H1 (cell line): Measurements from ENCODE around the gene UXT. TPM values are rescaled to one million over a fixed set of nuclear protein-coding genes. Genes with fewer than 3 reads are reported as not detected.

Source experiments
- CTCF ChIA-PET: fragments of 300-600 bp; sonication (Branson Sonifier 250); formaldehyde crosslinking; loops from one replicate; lab custom pipeline; 2021; ENCODE audit not compliant: partially characterized antibody; lab: Charles Lee
- POLR2A ChIA-PET: fragments of 300-600 bp; sonication (Branson Sonifier 250); formaldehyde crosslinking; loops from one replicate; lab custom pipeline; 2021; ENCODE audit warnings: inconsistent platforms; ENCODE audit not compliant: partially characterized antibody; lab: Charles Lee
- DNase-seq, 2 experiments: peaks; one replicate each; pipeline versions ENCODE4 v3.0.0 to v3.0.0-alpha.2; 2010 to 2022; ENCODE audit warnings: low spot score in 2 of 2, low read depth in 1 of 2, mixed read lengths in 1 of 2
- FAIRE-seq: peaks from 2 replicates; lab custom pipeline; 2011; peaks lifted over from hg19 to GRCh38; lab: Jason Lieb, UNC
- H2AFZ ChIP-seq: 2 replicates; pipeline ENCODE4 v1.8.1; 2012; ENCODE audit warnings: low read length, inconsistent platforms
- H2AK5ac ChIP-seq: 2 replicates; pipeline ENCODE4 v1.6.1; 2013; ENCODE audit warnings: low read depth, low read length
- H2BK120ac ChIP-seq: replicated peaks from 2 replicates; pipeline ENCODE3; 2013; ENCODE audit warnings: low read depth, low read length, inconsistent platforms
- H2BK12ac ChIP-seq: 2 replicates; pipeline ENCODE4 v1.6.1; 2013; ENCODE audit warnings: low read depth, low read length
- H2BK15ac ChIP-seq: 2 replicates; pipeline ENCODE4 v1.6.1; 2013; ENCODE audit warnings: low read length
- H2BK20ac ChIP-seq: 2 replicates; pipeline ENCODE4 v1.6.1; 2013; ENCODE audit warnings: low read length
- H2BK5ac ChIP-seq: 2 replicates; pipeline ENCODE4 v1.6.1; 2013; ENCODE audit warnings: low read depth, low read length
- H3K14ac ChIP-seq: 2 replicates; pipeline ENCODE4 v1.6.1; 2013; ENCODE audit warnings: inconsistent platforms; ENCODE audit not compliant: insufficient read length
- H3K18ac ChIP-seq: 2 replicates; pipeline ENCODE4 v1.6.1; 2013; ENCODE audit warnings: low read length; ENCODE audit errors: extremely low read depth
- H3K23ac ChIP-seq: 2 replicates; pipeline ENCODE4 v1.6.1; 2013; ENCODE audit warnings: inconsistent platforms; ENCODE audit not compliant: insufficient read length
- H3K23me2 ChIP-seq: 2 replicates; pipeline ENCODE4 v1.6.1; 2013; ENCODE audit warnings: low read depth, low read length
- H3K27ac ChIP-seq: 2 replicates; pipeline ENCODE4 v1.6.1; 2011; ENCODE audit warnings: low read depth, low read length, inconsistent platforms
- H3K27me3 ChIP-seq, 4 experiments: replicated peaks in 1 of 4; 1 replicate in 1 of 4; 2 replicates in 3 of 4; pipeline versions ENCODE4 v1.6.1 to v1.8.1; 2011 to 2013; ENCODE audit warnings: low read length in 3 of 4, mild to moderate bottlenecking in 3 of 4, inconsistent platforms in 2 of 4, mixed read lengths in 2 of 4, moderate library complexity in 1 of 4; ENCODE audit not compliant: control insufficient read depth in 3 of 4, insufficient read depth in 3 of 4; ENCODE audit errors: extremely low read depth in 1 of 4
- H3K36me3 ChIP-seq, 4 experiments: 2 replicates each; pipeline versions ENCODE4 v1.6.1 to v1.8.1; 2011 to 2013; ENCODE audit warnings: mild to moderate bottlenecking in 4 of 4, low read length in 3 of 4, moderate library complexity in 2 of 4, control low read depth in 1 of 4, inconsistent platforms in 1 of 4; ENCODE audit not compliant: insufficient read depth in 4 of 4, control insufficient read depth in 2 of 4
- H3K4ac ChIP-seq: replicated peaks from 2 replicates; pipeline ENCODE3; 2013; ENCODE audit warnings: low read length, low read depth, mixed read lengths, inconsistent platforms; ENCODE audit not compliant: insufficient read length
- H3K4me1 ChIP-seq, 4 experiments: replicated peaks in 1 of 4; 1 replicate in 1 of 4; 2 replicates in 3 of 4; pipeline versions ENCODE4 v1.6.1 to v1.8.1; 2011 to 2013; ENCODE audit warnings: low read length in 3 of 4, inconsistent platforms in 2 of 4, mixed read lengths in 1 of 4; ENCODE audit not compliant: insufficient read depth in 4 of 4, control insufficient read depth in 3 of 4
- H3K4me2 ChIP-seq, 2 experiments: 2 replicates each; pipeline versions ENCODE4 v1.6.1 to v1.8.1; 2011 to 2013; ENCODE audit warnings: low read depth in 2 of 2, low read length in 2 of 2, control low read depth in 1 of 2, inconsistent platforms in 1 of 2, mild to moderate bottlenecking in 1 of 2; ENCODE audit not compliant: insufficient read depth in 1 of 2
- H3K4me3 ChIP-seq, 4 experiments: fragments of 200-600, 300-600 bp in 1 of 4; sonication (generic), shearing (Covaris generic), sonication (Bioruptor Twin) in 1 of 4; 2 replicates each; pipeline versions ENCODE4 v1.5.1 to v1.8.1; 2011 to 2016; ENCODE audit warnings: low read length in 4 of 4, low read depth in 3 of 4, control low read depth in 2 of 4, inconsistent platforms in 2 of 4, mild to moderate bottlenecking in 2 of 4, mixed read lengths in 1 of 4, moderate library complexity in 1 of 4; ENCODE audit not compliant: insufficient read depth in 2 of 4; ENCODE audit errors: extremely low read depth in 1 of 4
- H3K56ac ChIP-seq: replicated peaks from 2 replicates; pipeline ENCODE3; 2013; ENCODE audit warnings: low read depth, mild to moderate bottlenecking, mixed read lengths, low read length, inconsistent platforms; ENCODE audit not compliant: insufficient read length
- H3K79me1 ChIP-seq: 2 replicates; pipeline ENCODE4 v1.6.1; 2013; ENCODE audit warnings: low read depth, low read length, control low read depth
- H3K79me2 ChIP-seq, 2 experiments: 2 replicates each; pipeline versions ENCODE4 v1.6.1 to v1.8.1; 2012 to 2013; ENCODE audit warnings: low read length in 2 of 2, mild to moderate bottlenecking in 2 of 2, inconsistent platforms in 1 of 2; ENCODE audit not compliant: insufficient read depth in 2 of 2, control insufficient read depth in 1 of 2
- H3K9ac ChIP-seq, 4 experiments: replicated peaks in 1 of 4; 1 replicate in 1 of 4; 2 replicates in 3 of 4; pipeline versions ENCODE4 v1.6.1 to v1.8.1; 2011 to 2013; ENCODE audit warnings: low read depth in 3 of 4, low read length in 3 of 4, control low read depth in 2 of 4, mild to moderate bottlenecking in 2 of 4, moderate library complexity in 2 of 4, inconsistent platforms in 1 of 4; ENCODE audit errors: extremely low read depth in 1 of 4
- H3K9me3 ChIP-seq, 2 experiments: 2 replicates each; pipeline versions ENCODE4 v1.6.1 to v1.8.1; 2012 to 2013; ENCODE audit warnings: mild to moderate bottlenecking in 2 of 2, moderate library complexity in 2 of 2, control low read depth in 1 of 2, inconsistent platforms in 1 of 2, low read depth in 1 of 2, low read length in 1 of 2, mixed read lengths in 1 of 2; ENCODE audit not compliant: insufficient read depth in 2 of 2
- H4K20me1 ChIP-seq, 2 experiments: replicated peaks in 1 of 2; 2 replicates each; pipeline versions ENCODE3 to v1.8.1; 2011 to 2013; ENCODE audit warnings: inconsistent platforms in 2 of 2, low read length in 2 of 2, mild to moderate bottlenecking in 1 of 2; ENCODE audit not compliant: insufficient read depth in 2 of 2, control insufficient read depth in 1 of 2
- H4K5ac ChIP-seq: 2 replicates; pipeline ENCODE4 v1.6.1; 2013; ENCODE audit warnings: low read length, low read depth, mixed read lengths, inconsistent platforms; ENCODE audit not compliant: insufficient read length
- H4K8ac ChIP-seq: 2 replicates; pipeline ENCODE4 v1.8.0; 2013; ENCODE audit warnings: mild to moderate bottlenecking, moderate library complexity, low read length, inconsistent platforms; ENCODE audit not compliant: insufficient read depth; ENCODE audit errors: extremely low read depth
- H4K91ac ChIP-seq: replicated peaks from 2 replicates; pipeline ENCODE3; 2013; ENCODE audit warnings: low read length, mixed read lengths, inconsistent platforms; ENCODE audit not compliant: insufficient read length
- BRCA1 ChIP-seq: IDR thresholded peaks from 2 replicates; pipeline ENCODE4 v1.6.1; 2012; ENCODE audit warnings: low read depth, low read length, improper control_type of control experiment
- CTBP2 ChIP-seq: IDR thresholded peaks from 2 replicates; pipeline ENCODE4 v1.7.0; 2011; ENCODE audit warnings: borderline replicate concordance, mild to moderate bottlenecking, moderate library complexity, mixed read lengths, low read length; ENCODE audit not compliant: insufficient read depth, insufficient read length
- POU5F1 ChIP-seq: IDR thresholded peaks from 2 replicates; pipeline ENCODE4 v1.6.1; 2011; ENCODE audit warnings: low read depth, mild to moderate bottlenecking, low read length, moderate library complexity
- SAP30 ChIP-seq: fragments of 300-600 bp; sonication (generic); IDR thresholded peaks from 2 replicates; pipeline ENCODE4 v1.7.1; 2012; ENCODE audit warnings: low read length, moderate library complexity, mild to moderate bottlenecking, inconsistent platforms; ENCODE audit not compliant: insufficient read depth, insufficient replicate concordance
- YY1 ChIP-seq: IDR thresholded peaks from 2 replicates; pipeline ENCODE4 v1.6.1; 2011; ENCODE audit warnings: low read depth, mild to moderate bottlenecking, low read length
- WGBS, 2 experiments: shearing (Covaris generic) in 1 of 2; methylation state at CpG; one replicate each; pipeline versions ENCODE4 v1.1.6 to v1.1.7; 2013 to 2015; ENCODE audit warnings: low lambda C conversion rate in 2 of 2, mixed read lengths in 2 of 2, inconsistent platforms in 1 of 2, low coverage in 1 of 2, missing lambda C conversion rate in 1 of 2; ENCODE audit not compliant: insufficient replicate concordance in 2 of 2, insufficient coverage in 1 of 2, insufficient read length in 1 of 2; ENCODE audit errors: extremely low coverage in 1 of 2, missing lambda C conversion rate in 1 of 2; 5-methylcytosine and 5-hydroxymethylcytosine counted together
- polyA plus RNA-seq, 7 experiments: library from polyadenylated mRNA; depleted of rRNA in 3 of 7; stranded (reverse) in 5 of 7; unstranded in 2 of 7; fragments of >200 nt in 5 of 7; fragments of 200-250 nt in 2 of 7; gene quantifications; 1 replicate in 5 of 7; 2 replicates in 1 of 7; 4 replicates in 1 of 7; pipeline versions ENCODE4 v1.2.1 to v1.2.3, GENCODE V29; 2011 to 2013; ENCODE audit warnings: missing spikeins in 2 of 7, mixed read lengths in 2 of 7
- total RNA-seq: library from RNA; stranded (reverse); fragmentation: NEBNext Ultra II Directional; extraction: Animal tissue kit (Norgen Biotek cat#: 25700); gene quantifications from 2 replicates; pipeline ENCODE4 v1.2.1, GENCODE V29; 2021
- TF ChIP-seq, protein P1 (sequence below): IDR thresholded peaks from 2 replicates; pipeline ENCODE4 v1.6.1; 2012; ENCODE audit warnings: inconsistent platforms

The UXT gene
- total and polyA plus RNA-seq, 2 of the 8 experiments (the other 6 are each of a cell fraction or from before 2014, with no cell fraction given) = 69.4 to 116 TPM

DNA sequence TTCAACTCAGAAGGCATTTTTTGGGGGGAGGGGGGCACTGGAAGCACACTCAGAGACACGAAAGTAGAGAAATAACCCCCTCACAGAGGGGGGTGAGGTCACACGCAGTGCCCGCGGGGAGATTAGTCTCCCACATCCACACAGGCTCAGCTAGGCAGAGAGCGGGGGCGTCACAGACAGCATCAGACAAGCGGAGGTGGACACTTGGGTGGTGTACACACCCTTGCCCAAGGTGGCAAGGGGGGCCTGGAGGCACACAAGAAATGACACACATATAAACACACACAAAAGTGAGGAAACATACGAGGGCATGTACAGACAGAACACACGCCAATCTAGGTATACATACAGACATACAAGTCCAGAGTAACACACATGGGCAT is 38.7 kb downstream of the UXT start:
- Histone ChIP-seq H3K79me2 (no peaks in the 10 kb centered on the region), H3K23ac (no peak overlapping the region), H3K4ac (no peak overlapping the region), H3K23me2 (no peaks in the 10 kb centered on the region; the same call in 1 of the 2 replicates), H3K27ac (no peak overlapping the region; the same call in 1 of the 2 replicates), H4K5ac (no peak overlapping the region), H2BK120ac (no peak overlapping the region), H4K8ac (no peak overlapping the region), H3K27me3 (no peaks in the 10 kb centered on the region), H2BK20ac (peak overlapping the region; percentile 61; the same call in 1 of the 2 replicates), H3K56ac (no peak overlapping the region), H3K36me3 (no peaks in the 10 kb centered on the region), H3K4me3 (peak overlapping the region; percentile 12 to 60 (median 18); a peak in 4 of 8 replicates), H3K79me1 (no peaks in the 10 kb centered on the region), H4K20me1 (peaks cover 0 to 1% of the 10 kb centered on the region in 2 experiments), H3K4me1 (peaks cover 3 to 7% (median 5%) of the 10 kb centered on the region in 4 experiments), H2BK12ac (0 out of 2 replicates have a peak overlapping the region, but pooled peaks have one; percentile 27), H2AFZ (no peak overlapping the region), H3K9me3 (no peaks in the 10 kb centered on the region), H4K91ac (no peak overlapping the region), H3K9ac (no peak overlapping the region), H2BK5ac (no peak overlapping the region), H2AK5ac (no peak overlapping the region), H3K14ac (no peak overlapping the region), H3K18ac (no peak overlapping the region), H2BK15ac (peak overlapping the region; percentile 81; the same call in 1 of the 2 replicates), H3K4me2 (peak overlapping the region; percentile 51 to 62)
- ChIA-PET POLR2A (interaction anchor here (1.7 to 2.7 kb wide), 2 partner anchors 29 to 46 kb away, joined by 3 to 11 read pairs; no protein-coding TSS in a partner anchor), CTCF (no interaction called here)
- TF ChIP-seq BRCA1 (no peak), YY1 (no peak), SAP30 (no peak), CTBP2 (no peak), POU5F1 (no peak)
- TF ChIP-seq, protein P1, sequence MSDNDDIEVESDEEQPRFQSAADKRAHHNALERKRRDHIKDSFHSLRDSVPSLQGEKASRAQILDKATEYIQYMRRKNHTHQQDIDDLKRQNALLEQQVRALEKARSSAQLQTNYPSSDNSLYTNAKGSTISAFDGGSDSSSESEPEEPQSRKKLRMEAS = no peak
- DNase-seq = no peak
- FAIRE-seq = no peak
- 74% methylated on average over 5 of the region's 9 CpGs; no CpG with 5 or more reads in 1 of the 2 experiments for WGBS, 2 experiments
